GM23338 (cell line): ENCODE measurements around the gene SLC25A11. TPM values are rescaled to one million over a fixed set of nuclear protein-coding genes. Genes with fewer than 3 reads are reported as not detected.

Experiments used
- ATAC-seq: fragments of 200-7000 bp; cut with Tn5 transposase; 3 replicates; pipeline ENCODE4 v1.9.1; 2020
- DNase-seq: peaks from one replicate; pipeline ENCODE4 v3.0.0-alpha.2; 2015; ENCODE audit warnings: low spot score
- H2AFZ ChIP-seq: fragments of 200-600 bp; sonication (generic); 2 replicates; pipeline ENCODE4 v1.8.0; 2016; ENCODE audit warnings: antibody characterized with exemption, mild to moderate bottlenecking, moderate library complexity
- H3F3A ChIP-seq: fragments of 200-600 bp; sonication (generic); replicated peaks from 2 replicates; pipeline ENCODE4 v1.8.0; 2017; ENCODE audit warnings: antibody characterized with exemption, mixed run types, low read depth
- H3K27ac ChIP-seq: fragments of 200-600 bp; sonication (generic); 2 replicates; pipeline ENCODE4 v1.6.1; 2016; ENCODE audit warnings: low read depth
- H3K27me3 ChIP-seq: fragments of 200-600 bp; sonication (generic); 2 replicates; pipeline ENCODE4 v1.8.0; 2016; ENCODE audit warnings: mild to moderate bottlenecking, mixed run types, moderate library complexity; ENCODE audit not compliant: insufficient read depth
- H3K36me3 ChIP-seq: fragments of 200-600 bp; sonication (generic); 2 replicates; pipeline ENCODE4 v1.8.0; 2016; ENCODE audit warnings: mild to moderate bottlenecking; ENCODE audit not compliant: insufficient read depth
- H3K4me1 ChIP-seq: fragments of 200-600 bp; sonication (generic); 2 replicates; pipeline ENCODE4 v1.8.0; 2016; ENCODE audit warnings: mild to moderate bottlenecking, moderate library complexity; ENCODE audit not compliant: insufficient read depth
- H3K4me2 ChIP-seq: fragments of 200-600 bp; sonication (generic); 2 replicates; pipeline ENCODE4 v1.7.1; 2017; ENCODE audit warnings: mixed run types
- H3K4me3 ChIP-seq: fragments of 200-600 bp; sonication (generic); 2 replicates; pipeline ENCODE4 v1.6.1; 2016; ENCODE audit warnings: mixed run types
- H3K79me2 ChIP-seq: fragments of 200-600 bp; sonication (generic); replicated peaks from 2 replicates; pipeline ENCODE4 v1.8.0; 2017; ENCODE audit warnings: mild to moderate bottlenecking; ENCODE audit not compliant: insufficient read depth
- H3K9me2 ChIP-seq: fragments of 200-600 bp; sonication (generic); 2 replicates; pipeline ENCODE4 v1.8.0; 2017; ENCODE audit not compliant: insufficient read depth
- H4K20me1 ChIP-seq: fragments of 200-600 bp; sonication (generic); replicated peaks from 2 replicates; pipeline ENCODE4 v1.8.0; 2017; ENCODE audit warnings: mild to moderate bottlenecking; ENCODE audit not compliant: insufficient read depth
- H3K27ac Mint-ChIP-seq: 2 replicates; pipeline ENCODE4 v1.8.0; 2020; ENCODE audit warnings: inconsistent platforms, mild to moderate bottlenecking, moderate library complexity, mixed read lengths
- H3K27me3 Mint-ChIP-seq: 3 replicates; pipeline ENCODE4 v1.8.0; 2022; ENCODE audit warnings: low read depth, mild to moderate bottlenecking, moderate library complexity, mixed read lengths, inconsistent platforms; ENCODE audit not compliant: insufficient read depth, poor library complexity
- H3K36me3 Mint-ChIP-seq: 3 replicates; pipeline ENCODE4 v1.8.0; 2021; ENCODE audit warnings: low read depth, mild to moderate bottlenecking, inconsistent platforms, moderate library complexity, mixed read lengths
- H3K4me1 Mint-ChIP-seq: 3 replicates; pipeline ENCODE4 v1.8.0; 2020; ENCODE audit warnings: mild to moderate bottlenecking, inconsistent platforms, mixed read lengths
- H3K4me3 Mint-ChIP-seq: 3 replicates; pipeline ENCODE4 v1.8.0; 2021; ENCODE audit warnings: moderate library complexity, mild to moderate bottlenecking, inconsistent platforms, mixed read lengths
- H3K9me3 Mint-ChIP-seq: 3 replicates; pipeline ENCODE4 v1.8.0; 2020; ENCODE audit warnings: moderate library complexity, mild to moderate bottlenecking, inconsistent platforms, mixed read lengths
- CTCF ChIP-seq, 2 experiments: fragments of 200-600 bp in 1 of 2; sonication (generic) in 1 of 2; conservative IDR thresholded peaks; 2 replicates each; pipeline versions ENCODE4 v1.5.1 to v1.6.1; 2016 to 2017; ENCODE audit warnings: antibody characterized with exemption in 2 of 2, low read depth in 2 of 2, mild to moderate bottlenecking in 2 of 2, moderate library complexity in 1 of 2
- EZH2 ChIP-seq: fragments of 200-600 bp; sonication (generic); IDR thresholded peaks from one replicate; pipeline ENCODE4 v1.8.0; 2017; ENCODE audit warnings: antibody characterized with exemption, mild to moderate bottlenecking, low read depth; ENCODE audit not compliant: unreplicated experiment
- EZH2phosphoT487 ChIP-seq: fragments of 200-600 bp; sonication (generic); IDR thresholded peaks from one replicate; pipeline ENCODE4 v1.8.1; 2018; ENCODE audit warnings: antibody characterized with exemption; ENCODE audit not compliant: unreplicated experiment
- JUNB ChIP-seq: IDR thresholded peaks from one replicate; pipeline ENCODE4 v1.6.1; 2016; ENCODE audit warnings: antibody characterized with exemption; ENCODE audit not compliant: unreplicated experiment
- NANOG ChIP-seq: IDR thresholded peaks from 2 replicates; pipeline ENCODE4 v1.6.1; 2016; ENCODE audit warnings: antibody characterized with exemption, borderline replicate concordance
- REST ChIP-seq: IDR thresholded peaks from one replicate; pipeline ENCODE4 v1.6.1; 2018; ENCODE audit warnings: antibody characterized with exemption; ENCODE audit not compliant: unreplicated experiment
- ZNF114 ChIP-seq: fragments of 250-450 bp; sonication (Bioruptor Pico); IDR thresholded peaks from 2 replicates; pipeline ENCODE4 v1.5.0; 2020; ENCODE audit warnings: mild to moderate bottlenecking, moderate library complexity
- ZNF331 ChIP-seq: fragments of 250-450 bp; sonication (Bioruptor Pico); IDR thresholded peaks from 2 replicates; pipeline ENCODE4 v1.5.0; 2020; ENCODE audit warnings: low read depth, mild to moderate bottlenecking, moderate library complexity
- polyA plus RNA-seq: library from polyadenylated mRNA; unstranded; fragments of >200 nt; fragmentation: Nextera tagmentation; extraction: Ambion mirVana; gene quantifications from 2 replicates; pipeline ENCODE4 v1.2.1, GENCODE V29; 2016
- total RNA-seq: library from RNA; depleted of rRNA; stranded (reverse); fragments of >200 nt; shearing (Covaris generic); gene quantifications from 2 replicates; pipeline ENCODE4 v1.2.3, GENCODE V29; 2014

The SLC25A11 gene
- total and polyA plus RNA-seq, 2 experiments from 2014 or later = 37.8 to 73.6 TPM

- Histone ChIP-seq H3K4me1 (peaks cover 20% of the 10 kb centered on the region), H2AFZ (no peak overlapping the region), H4K20me1 (no peaks in the 10 kb centered on the region; the same call in none of the 2 replicates), H3F3A (no peaks in the 10 kb centered on the region), H3K4me3 (no peak overlapping the region), H3K27ac (no peak overlapping the region), H3K27me3 (no peaks in the 10 kb centered on the region), H3K9me2 (no peaks in the 10 kb centered on the region), H3K4me2 (no peak overlapping the region), H3K79me2 (no peaks in the 10 kb centered on the region), H3K36me3 (no peaks in the 10 kb centered on the region)
- Mint-ChIP-seq H3K27ac (peak overlapping the region; percentile 8; the same call in 1 of the 2 replicates), H3K9me3 (peaks cover 4% of the 10 kb centered on the region; the same call in 2 of the 3 replicates), H3K36me3 (peaks cover 32% of the 10 kb centered on the region), H3K4me3 (no peak overlapping the region), H3K27me3 (peaks cover 12% of the 10 kb centered on the region), H3K4me1 (peaks cover 31% of the 10 kb centered on the region)
- peak; percentile 90 for DNase-seq
- TF ChIP-seq NANOG (no peak), CTCF (conservative IDR thresholded peaks at IDR 0.05; ENCODE audit: low read depth in 2 of 2) (peak; percentile 74 to 84), REST (no peak), EZH2phosphoT487 (no peak), ZNF114 (CRISPR knock-in tag) (no peak), EZH2 (no peak), ZNF331 (CRISPR knock-in tag) (no peak)
- peak; percentile 64 for ATAC-seq
Observed at GRCh38 chr17:4956493-4957061, 16.7 kb upstream of the SLC25A11 start.

- H3K27ac Mint-ChIP-seq = no peak overlapping the region
- H3K27me3 Mint-ChIP-seq = peaks cover 18% of the 10 kb centered on the region
- no peaks in the 10 kb centered on the region for H3K9me2 ChIP-seq
- H3K4me1 Mint-ChIP-seq = peaks cover 35% of the 10 kb centered on the region
- TF ChIP-seq JUNB (no peak), ZNF114 (CRISPR knock-in tag) (no peak), EZH2phosphoT487 (no peak)
- no peak for ATAC-seq
- H3K36me3 Mint-ChIP-seq = peaks cover 25% of the 10 kb centered on the region
- no peak overlapping the region for H3K4me2 ChIP-seq
- H3K27me3 ChIP-seq = no peaks in the 10 kb centered on the region
- DNase-seq = no peak
- H2AFZ ChIP-seq = no peak overlapping the region
- no peak overlapping the region for H3K4me3 ChIP-seq
- no peaks in the 10 kb centered on the region for H3K79me2 ChIP-seq
- no peak overlapping the region for H3K4me3 Mint-ChIP-seq
- H3K9me3 Mint-ChIP-seq = peaks cover 4% of the 10 kb centered on the region; the same call in 2 of the 3 replicates
- H3F3A ChIP-seq = no peaks in the 10 kb centered on the region; the same call in 1 of the 2 replicates
- H3K27ac ChIP-seq = no peak overlapping the region
- peaks cover 23% of the 10 kb centered on the region for H3K4me1 ChIP-seq
- H4K20me1 ChIP-seq = no peaks in the 10 kb centered on the region; the same call in none of the 2 replicates
- H3K36me3 ChIP-seq = no peaks in the 10 kb centered on the region
Observed at GRCh38 chr17:4955091-4955490, 15.2 kb upstream of the SLC25A11 start.
